ENCODE measurements around the gene MYO1G.

The MYO1G gene

DNA sequence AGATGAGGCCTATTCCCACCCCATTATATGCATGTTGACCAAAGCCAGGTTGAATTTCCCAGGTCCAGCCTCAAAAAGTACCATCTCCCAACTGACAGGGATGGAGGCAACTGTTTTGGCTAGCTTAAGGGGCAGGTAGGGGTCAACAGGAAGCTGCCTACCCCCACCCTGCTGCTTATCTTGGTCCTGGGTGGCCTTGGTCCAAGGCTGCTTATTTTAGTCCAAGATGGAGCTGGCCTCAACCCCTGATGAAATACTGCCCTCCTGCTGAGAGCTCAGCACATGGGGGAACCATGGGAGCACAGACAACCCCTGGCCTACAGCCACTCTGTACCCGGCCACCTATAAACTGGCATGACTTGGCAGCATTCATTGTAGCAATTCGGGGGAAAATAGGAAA, 23.1 kb downstream of the MYO1G start:
- TF ChIP-seq NFIC (IDR thresholded peaks at IDR 0.05) (no peak), CEBPB (IDR thresholded peaks at IDR 0.05) (no peak), EP300 (IDR thresholded peaks at IDR 0.05; ENCODE audit: borderline replicate concordance) (no peak), TCF12 (IDR thresholded peaks at IDR 0.05; ENCODE audit: low read depth) (no peak), RAD21 (IDR thresholded peaks at IDR 0.05; ENCODE audit: low read depth) (no peak), FOXM1 (IDR thresholded peaks at IDR 0.05; ENCODE audit: borderline replicate concordance, low read depth) (no peak), TEAD4 (IDR thresholded peaks at IDR 0.05) (no peak), ZBTB7A (IDR thresholded peaks at IDR 0.05; ENCODE audit: low read depth) (no peak), TAF1 (IDR thresholded peaks at IDR 0.05; ENCODE audit: low read depth) (no peak), CREB1 (IDR thresholded peaks at IDR 0.05; ENCODE audit: low read depth) (no peak), EGR1 (IDR thresholded peaks at IDR 0.05) (no peak), YY1 (IDR thresholded peaks at IDR 0.05; ENCODE audit: low read depth) (no peak)
- TF ChIP-seq, protein P1, sequence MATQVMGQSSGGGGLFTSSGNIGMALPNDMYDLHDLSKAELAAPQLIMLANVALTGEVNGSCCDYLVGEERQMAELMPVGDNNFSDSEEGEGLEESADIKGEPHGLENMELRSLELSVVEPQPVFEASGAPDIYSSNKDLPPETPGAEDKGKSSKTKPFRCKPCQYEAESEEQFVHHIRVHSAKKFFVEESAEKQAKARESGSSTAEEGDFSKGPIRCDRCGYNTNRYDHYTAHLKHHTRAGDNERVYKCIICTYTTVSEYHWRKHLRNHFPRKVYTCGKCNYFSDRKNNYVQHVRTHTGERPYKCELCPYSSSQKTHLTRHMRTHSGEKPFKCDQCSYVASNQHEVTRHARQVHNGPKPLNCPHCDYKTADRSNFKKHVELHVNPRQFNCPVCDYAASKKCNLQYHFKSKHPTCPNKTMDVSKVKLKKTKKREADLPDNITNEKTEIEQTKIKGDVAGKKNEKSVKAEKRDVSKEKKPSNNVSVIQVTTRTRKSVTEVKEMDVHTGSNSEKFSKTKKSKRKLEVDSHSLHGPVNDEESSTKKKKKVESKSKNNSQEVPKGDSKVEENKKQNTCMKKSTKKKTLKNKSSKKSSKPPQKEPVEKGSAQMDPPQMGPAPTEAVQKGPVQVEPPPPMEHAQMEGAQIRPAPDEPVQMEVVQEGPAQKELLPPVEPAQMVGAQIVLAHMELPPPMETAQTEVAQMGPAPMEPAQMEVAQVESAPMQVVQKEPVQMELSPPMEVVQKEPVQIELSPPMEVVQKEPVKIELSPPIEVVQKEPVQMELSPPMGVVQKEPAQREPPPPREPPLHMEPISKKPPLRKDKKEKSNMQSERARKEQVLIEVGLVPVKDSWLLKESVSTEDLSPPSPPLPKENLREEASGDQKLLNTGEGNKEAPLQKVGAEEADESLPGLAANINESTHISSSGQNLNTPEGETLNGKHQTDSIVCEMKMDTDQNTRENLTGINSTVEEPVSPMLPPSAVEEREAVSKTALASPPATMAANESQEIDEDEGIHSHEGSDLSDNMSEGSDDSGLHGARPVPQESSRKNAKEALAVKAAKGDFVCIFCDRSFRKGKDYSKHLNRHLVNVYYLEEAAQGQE (IDR thresholded peaks at IDR 0.05; ENCODE audit: low read depth), result no peak
- TF ChIP-seq, protein P2, sequence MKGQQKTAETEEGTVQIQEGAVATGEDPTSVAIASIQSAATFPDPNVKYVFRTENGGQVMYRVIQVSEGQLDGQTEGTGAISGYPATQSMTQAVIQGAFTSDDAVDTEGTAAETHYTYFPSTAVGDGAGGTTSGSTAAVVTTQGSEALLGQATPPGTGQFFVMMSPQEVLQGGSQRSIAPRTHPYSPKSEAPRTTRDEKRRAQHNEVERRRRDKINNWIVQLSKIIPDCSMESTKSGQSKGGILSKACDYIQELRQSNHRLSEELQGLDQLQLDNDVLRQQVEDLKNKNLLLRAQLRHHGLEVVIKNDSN (IDR thresholded peaks at IDR 0.05), result no peak
- TF ChIP-seq, protein P3, sequence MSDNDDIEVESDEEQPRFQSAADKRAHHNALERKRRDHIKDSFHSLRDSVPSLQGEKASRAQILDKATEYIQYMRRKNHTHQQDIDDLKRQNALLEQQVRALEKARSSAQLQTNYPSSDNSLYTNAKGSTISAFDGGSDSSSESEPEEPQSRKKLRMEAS (IDR thresholded peaks at IDR 0.05), result no peak

DNA sequence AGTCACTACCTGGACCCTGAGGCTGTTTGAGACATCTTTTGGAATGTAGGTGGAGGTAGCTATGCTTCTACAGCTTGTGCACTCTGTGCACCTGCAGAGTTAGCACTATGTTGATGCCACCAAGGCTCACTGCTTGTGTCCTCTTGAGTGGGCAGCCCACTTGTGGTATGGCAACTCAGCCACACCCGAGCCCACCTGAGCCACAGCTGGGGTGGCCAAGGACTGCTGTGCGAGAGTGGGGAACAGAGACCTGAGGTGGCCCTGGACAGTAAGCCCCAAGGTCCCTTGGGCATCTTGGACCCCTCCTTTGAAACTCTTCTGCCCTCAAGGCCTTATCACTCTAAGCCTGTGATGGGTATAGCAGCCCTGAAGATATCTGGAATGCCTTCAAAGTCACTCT, 25.7 kb downstream of the MYO1G start:
- no peak for TF ChIP-seq TCF12 (IDR thresholded peaks at IDR 0.05; ENCODE audit: low read depth)
- TF ChIP-seq, protein P3 (IDR thresholded peaks at IDR 0.05), result no peak
- no peak for TF ChIP-seq YY1 (IDR thresholded peaks at IDR 0.05; ENCODE audit: low read depth)
- TF ChIP-seq CEBPB (IDR thresholded peaks at IDR 0.05), result no peak
- TF ChIP-seq, protein P2 (IDR thresholded peaks at IDR 0.05), result no peak
- no peak for TF ChIP-seq FOXM1 (IDR thresholded peaks at IDR 0.05; ENCODE audit: borderline replicate concordance, low read depth)
- no peak for TF ChIP-seq TEAD4 (IDR thresholded peaks at IDR 0.05)
- TF ChIP-seq RAD21 (IDR thresholded peaks at IDR 0.05; ENCODE audit: low read depth), result no peak
- TF ChIP-seq, protein P1 (IDR thresholded peaks at IDR 0.05; ENCODE audit: low read depth), result no peak
- TF ChIP-seq EP300 (IDR thresholded peaks at IDR 0.05; ENCODE audit: borderline replicate concordance), result no peak
- TF ChIP-seq ZBTB7A (IDR thresholded peaks at IDR 0.05; ENCODE audit: low read depth), result no peak
- TF ChIP-seq NFIC (IDR thresholded peaks at IDR 0.05), result no peak
- no peak for TF ChIP-seq EGR1 (IDR thresholded peaks at IDR 0.05)
- no peak for TF ChIP-seq TAF1 (IDR thresholded peaks at IDR 0.05; ENCODE audit: low read depth)
- no peak for TF ChIP-seq CREB1 (IDR thresholded peaks at IDR 0.05; ENCODE audit: low read depth)

DNA sequence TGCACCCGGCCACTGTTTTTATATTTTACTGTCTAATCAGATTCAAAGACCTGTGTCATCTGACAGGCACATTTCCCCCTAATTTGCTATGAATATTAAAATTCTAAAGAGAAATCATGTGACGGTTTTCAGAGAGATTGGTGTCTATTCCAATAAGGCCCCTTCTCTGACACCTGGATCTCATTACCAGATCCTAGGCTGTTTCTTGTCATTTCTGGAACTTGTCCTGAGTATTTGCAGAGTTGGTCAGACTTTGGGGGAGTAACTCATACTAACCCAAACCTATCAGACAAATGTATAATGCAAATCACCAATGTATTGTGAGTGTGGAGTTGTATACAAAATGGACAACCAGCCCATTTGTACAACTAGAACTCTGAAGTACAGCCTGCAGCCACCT, 29.5 kb downstream of the MYO1G start:
- TF ChIP-seq EP300 (IDR thresholded peaks at IDR 0.05; ENCODE audit: borderline replicate concordance), result no peak
- no peak for TF ChIP-seq YY1 (IDR thresholded peaks at IDR 0.05; ENCODE audit: low read depth)
- no peak for TF ChIP-seq FOXM1 (IDR thresholded peaks at IDR 0.05; ENCODE audit: borderline replicate concordance, low read depth)
- no peak for TF ChIP-seq EGR1 (IDR thresholded peaks at IDR 0.05)
- no peak for TF ChIP-seq NFIC (IDR thresholded peaks at IDR 0.05)
- TF ChIP-seq, protein P1 (IDR thresholded peaks at IDR 0.05; ENCODE audit: low read depth), result no peak
- TF ChIP-seq, protein P2 (IDR thresholded peaks at IDR 0.05), result no peak
- no peak for TF ChIP-seq CEBPB (IDR thresholded peaks at IDR 0.05)

DNA sequence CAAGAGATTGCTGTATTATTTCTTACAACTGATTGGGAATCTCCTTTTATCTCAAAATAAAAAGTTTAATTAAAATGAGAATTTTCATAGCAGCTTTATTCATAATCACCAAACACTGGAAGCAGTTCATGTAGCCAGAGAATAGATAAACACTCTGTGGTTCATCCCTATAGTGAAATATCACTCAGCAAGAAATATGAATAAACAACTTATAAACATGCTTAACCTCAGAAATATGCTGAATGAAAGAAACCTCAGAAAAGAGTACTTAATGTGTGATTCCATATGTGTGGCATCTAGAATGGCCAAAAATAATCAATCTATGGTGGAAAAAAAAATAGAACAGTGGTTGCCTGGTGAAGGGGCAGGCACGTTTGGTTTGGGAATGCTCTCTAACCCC, 33.3 kb downstream of the MYO1G start:
- TF ChIP-seq CREB1 (IDR thresholded peaks at IDR 0.05; ENCODE audit: low read depth) (no peak), ZBTB7A (IDR thresholded peaks at IDR 0.05; ENCODE audit: low read depth) (no peak), CEBPB (IDR thresholded peaks at IDR 0.05) (no peak), TEAD4 (IDR thresholded peaks at IDR 0.05) (no peak), NFIC (IDR thresholded peaks at IDR 0.05) (no peak), EGR1 (IDR thresholded peaks at IDR 0.05) (no peak), RAD21 (IDR thresholded peaks at IDR 0.05; ENCODE audit: low read depth) (no peak), EP300 (IDR thresholded peaks at IDR 0.05; ENCODE audit: borderline replicate concordance) (no peak), TAF1 (IDR thresholded peaks at IDR 0.05; ENCODE audit: low read depth) (no peak), FOXM1 (IDR thresholded peaks at IDR 0.05; ENCODE audit: borderline replicate concordance, low read depth) (no peak), TCF12 (IDR thresholded peaks at IDR 0.05; ENCODE audit: low read depth) (no peak), YY1 (IDR thresholded peaks at IDR 0.05; ENCODE audit: low read depth) (no peak)
- TF ChIP-seq, protein P3 (IDR thresholded peaks at IDR 0.05), result no peak
- TF ChIP-seq, protein P1 (IDR thresholded peaks at IDR 0.05; ENCODE audit: low read depth), result no peak
- TF ChIP-seq, protein P2 (IDR thresholded peaks at IDR 0.05), result no peak
